K562 (cell line): ENCODE data around the gene EPN2. TPM values are rescaled to one million over a fixed set of nuclear protein-coding genes. Genes with fewer than 3 reads are reported as not detected.
"Not testable (repeated sequence)": the region's sequence is repeated elsewhere in the genome, so short reads cannot be mapped to it uniquely, and the experiment has no call there.

Source experiments
- ATAC-seq: fragments of 200-7000 bp; cut with Tn5 transposase; 3 replicates; pipeline ENCODE4 v1.9.1; 2020; ENCODE audit warnings: moderate library complexity
- BruUV-seq: library from RNA; stranded (reverse); fragments of 400-500 nt; replicated peaks from 2 replicates; lab custom pipeline; 2021; lab: Mats Ljungman, UMichigan
- CTCF ChIA-PET: fragments of 300-600 bp; formaldehyde crosslinking; extraction: SDS; loops from one replicate; lab custom pipeline; 2021; ENCODE audit warnings: low intra/inter-chr PET ratio; lab: Yijun Ruan, JAX
- POLR2A ChIA-PET: fragments of 300-600, 350-650 bp; sonication (Branson Sonifier 250); formaldehyde crosslinking; extraction: SDS; loops from one replicate; lab custom pipeline; 2021; ENCODE audit warnings: antibody characterized with exemption, inconsistent platforms; lab: Yijun Ruan, JAX
- DNase-seq, 4 experiments: peaks; one replicate each; pipeline versions ENCODE4 v3.0.0 to v3.0.0-alpha.2; 2011 to 2018; ENCODE audit warnings: low spot score in 3 of 4, mixed read lengths in 3 of 4; ENCODE audit errors: extremely low read depth in 1 of 4
- FAIRE-seq: peaks from 2 replicates; lab custom pipeline; 2011; peaks lifted over from hg19 to GRCh38; lab: Jason Lieb, UNC
- H2AFZ ChIP-seq: 2 replicates; pipeline ENCODE4 v1.6.0; 2011; ENCODE audit warnings: low read depth, low read length, control low read depth, inconsistent platforms
- H3K27ac ChIP-seq: fragments of 200-600 bp; 3 replicates; pipeline ENCODE4 v1.8.0; 2011; ENCODE audit warnings: low read depth, mild to moderate bottlenecking, control low read depth, inconsistent platforms, low read length, moderate library complexity, mixed read lengths; ENCODE audit errors: extremely low read depth
- H3K27me3 ChIP-seq, 2 experiments: fragments of 300-600 bp in 1 of 2; 2 replicates in 1 of 2; 3 replicates in 1 of 2; pipeline versions ENCODE4 v1.6.0 to v1.8.0; 2011; ENCODE audit warnings: inconsistent platforms in 2 of 2, low read length in 2 of 2, mild to moderate bottlenecking in 1 of 2, mixed read lengths in 1 of 2, moderate library complexity in 1 of 2; ENCODE audit not compliant: control insufficient read depth in 2 of 2, insufficient read depth in 2 of 2
- H3K36me3 ChIP-seq: fragments of 300-600 bp; 3 replicates; pipeline ENCODE4 v1.8.0; 2011; ENCODE audit warnings: mild to moderate bottlenecking, low read length, inconsistent platforms; ENCODE audit not compliant: control insufficient read depth, insufficient read depth
- H3K4me1 ChIP-seq, 2 experiments: fragments of 200-600 bp in 1 of 2; replicated peaks in 1 of 2; 2 replicates in 1 of 2; 3 replicates in 1 of 2; pipeline versions ENCODE4 v1.5.1 to v1.8.0; 2011; ENCODE audit warnings: inconsistent platforms in 2 of 2, low read length in 2 of 2, mild to moderate bottlenecking in 1 of 2, mixed read lengths in 1 of 2, moderate library complexity in 1 of 2; ENCODE audit not compliant: control insufficient read depth in 2 of 2, insufficient read depth in 2 of 2
- H3K4me2 ChIP-seq: 2 replicates; pipeline ENCODE4 v1.6.1; 2011; ENCODE audit warnings: low read length, control low read depth, inconsistent platforms, mixed read lengths; ENCODE audit not compliant: insufficient read depth
- H3K4me3 ChIP-seq: fragments of 200-600 bp; sonication (generic), shearing (Covaris generic); 2 replicates; pipeline ENCODE4 v1.5.1; 2016; ENCODE audit warnings: control low read depth, inconsistent platforms
- H3K79me2 ChIP-seq: fragments of 200-600 bp; 3 replicates; pipeline ENCODE4 v1.8.0; 2011; ENCODE audit warnings: low read length, inconsistent platforms; ENCODE audit not compliant: control insufficient read depth, insufficient read depth
- H3K9ac ChIP-seq, 2 experiments: 2 replicates each; pipeline versions ENCODE4 v1.6.0 to v1.6.1; 2011; ENCODE audit warnings: low read depth in 2 of 2, low read length in 2 of 2, control low read depth in 1 of 2, inconsistent platforms in 1 of 2, mild to moderate bottlenecking in 1 of 2, mixed read lengths in 1 of 2; ENCODE audit not compliant: insufficient read depth in 1 of 2
- H3K9me1 ChIP-seq: one replicate; pipeline ENCODE4 v1.6.0; 2011; ENCODE audit warnings: inconsistent platforms, mild to moderate bottlenecking, low read length, moderate library complexity; ENCODE audit not compliant: control insufficient read depth, insufficient read depth
- H3K9me3 ChIP-seq: replicated peaks from 2 replicates; pipeline ENCODE4 v1.5.1; 2011; ENCODE audit warnings: low read depth, low read length, inconsistent platforms; ENCODE audit not compliant: control insufficient read depth, insufficient read depth
- H4K20me1 ChIP-seq: replicated peaks from 2 replicates; pipeline ENCODE4 v1.6.1; 2011; ENCODE audit warnings: low read length, inconsistent platforms, mixed read lengths; ENCODE audit not compliant: control insufficient read depth, insufficient read depth
- CREM ChIP-seq: IDR thresholded peaks from 2 replicates; pipeline ENCODE4 v1.6.1; 2014; ENCODE audit warnings: antibody characterized with exemption, low read depth
- KDM4B ChIP-seq, 2 experiments: fragments of 450-650 bp in 1 of 2; sonication (generic) in 1 of 2; IDR thresholded peaks; 2 replicates each; pipeline ENCODE4 v1.6.1; 2016 to 2017; ENCODE audit warnings: borderline replicate concordance in 2 of 2, antibody characterized with exemption in 1 of 2, low read depth in 1 of 2, mild to moderate bottlenecking in 1 of 2
- MBD2 ChIP-seq: sonication (generic); IDR thresholded peaks from 2 replicates; pipeline ENCODE4 v1.6.1; 2016; ENCODE audit warnings: low read depth, borderline replicate concordance
- MYNN ChIP-seq, 2 experiments: sonication (generic); formaldehyde crosslinking in 1 of 2; IDR thresholded peaks; 2 replicates each; pipeline versions ENCODE4 v1.5.0 to v1.6.1; 2016 to 2020; ENCODE audit warnings: antibody characterized with exemption in 1 of 2, missing genetic modification reagents in 1 of 2
- SRF ChIP-seq, 2 experiments: fragments of 250-450, 450-650 bp in 1 of 2; sonication (Bioruptor Pico) in 1 of 2; sonication (generic) in 1 of 2; formaldehyde crosslinking; IDR thresholded peaks; 2 replicates each; pipeline versions ENCODE4 v1.5.0 to v1.5.1; 2020 to 2022; ENCODE audit warnings: mild to moderate bottlenecking in 1 of 2, missing genetic modification reagents in 1 of 2
- ZBED1 ChIP-seq: IDR thresholded peaks from 2 replicates; pipeline ENCODE4 v1.6.1; 2014
- WGBS: fragments of 100-300 bp; shearing (Covaris generic); methylation state at CpG from one replicate; pipeline ENCODE4 v1.1.6; 2016; ENCODE audit warnings: low coverage, mixed read lengths; ENCODE audit not compliant: insufficient coverage; ENCODE audit errors: missing lambda C conversion rate; 5-methylcytosine and 5-hydroxymethylcytosine counted together
- in situ Hi-C: fragments of 300-500 bp; cut with MboI; formaldehyde crosslinking; loops from 4 replicates; pipeline ENCODE4 v1.15.0; 2018; ENCODE audit warnings: inconsistent platforms, mixed read lengths
- intact Hi-C: fragments of 100-400 bp; cut with micrococcal nuclease; formaldehyde crosslinking; loops from 2 replicates; pipeline ENCODE4 v1.14.2; 2022
- polyA plus RNA-seq, 8 experiments: library from polyadenylated mRNA; depleted of rRNA in 4 of 8; stranded (reverse) in 5 of 8; unstranded in 3 of 8; fragments of >200 nt; fragmentation: Nextera tagmentation in 2 of 8; fragmentation: Illumina TruSeq in 1 of 8; extraction: Ambion mirVana in 2 of 8; extraction: Trizol in 1 of 8; gene quantifications; 2 replicates each; pipeline versions ENCODE4 v1.2.1 to v1.2.3, GENCODE V29; 2011 to 2014; ENCODE audit warnings: inconsistent platforms in 1 of 8, missing spikeins in 1 of 8
- total RNA-seq, 7 experiments: library from RNA; depleted of rRNA in 6 of 7; stranded (reverse); fragments of >200 nt in 6 of 7; fragmentation: Illumina TruSeq in 2 of 7; extraction: Trizol in 2 of 7; gene quantifications; 2 replicates each; pipeline versions ENCODE4 v1.2.1 to v1.2.3, GENCODE V29; 2011 to 2021; ENCODE audit warnings: low replicate concordance in 1 of 7

The EPN2 gene
- total and polyA plus RNA-seq, 9 of the 15 experiments (the other 6 are each of a cell fraction or from before 2014, with no cell fraction given) = 1.0 to 12.9 (median 8.9) TPM

DNA sequence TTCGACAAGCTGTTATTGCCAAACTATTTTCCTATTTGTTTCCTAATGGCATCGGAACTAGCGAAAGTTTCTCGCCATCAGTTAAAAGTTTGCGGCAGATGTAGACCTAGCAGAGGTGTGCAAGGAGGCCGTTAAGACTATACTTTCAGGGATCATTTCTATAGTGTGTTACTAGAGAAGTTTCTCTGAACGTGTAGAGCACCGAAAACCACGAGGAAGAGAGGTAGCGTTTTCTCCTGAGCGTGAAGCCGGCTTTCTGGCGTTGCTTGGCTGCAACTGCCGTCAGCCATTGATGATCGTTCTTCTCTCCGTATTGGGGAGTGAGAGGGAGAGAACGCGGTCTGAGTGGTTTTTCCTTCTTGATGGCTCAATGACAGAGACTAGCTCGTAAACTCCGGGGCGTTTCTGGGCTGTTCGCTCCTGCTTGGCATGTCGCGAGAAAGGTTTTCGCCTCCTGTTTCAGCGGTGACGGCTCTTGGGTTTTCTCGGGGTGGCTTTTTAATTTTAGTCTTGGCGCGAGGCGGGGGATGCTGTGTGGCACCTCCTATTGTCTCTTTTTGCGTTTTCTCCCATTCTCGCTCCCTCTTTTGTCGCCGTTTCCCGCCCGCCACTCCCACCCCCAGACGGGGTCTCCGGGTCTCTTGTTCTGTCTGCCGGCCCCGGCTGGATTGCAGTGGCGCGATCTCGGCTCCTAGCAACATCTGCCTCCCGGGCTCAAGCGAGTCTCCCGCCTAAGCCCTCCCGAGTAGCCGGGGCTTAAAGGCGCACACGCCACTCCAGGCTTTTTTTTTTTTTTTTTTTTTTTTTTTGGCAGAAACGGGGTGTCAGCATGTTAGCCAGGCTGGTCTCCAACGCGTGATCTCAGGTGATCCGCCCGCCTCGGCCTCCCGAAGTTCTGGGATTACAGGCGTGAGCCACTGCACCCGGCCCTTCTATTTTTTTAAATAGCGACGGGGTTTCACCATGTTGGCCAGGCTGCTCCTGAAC, 49.0 kb upstream of the EPN2 start (continued):
- TF ChIP-seq MBD2 (peak; percentile 78), CREM (peak; percentile 48), MYNN (IDR thresholded peaks at IDR 0.05) (peak; percentile 30; the same call in 1 of the 2 replicates), SRF (CRISPR knock-in tag; IDR thresholded peaks at IDR 0.05) (peak in 1 of 2 experiments; percentile 64; a peak in 1 of 4 replicates), KDM4B (IDR thresholded peaks at IDR 0.05; ENCODE audit: borderline replicate concordance in 2 of 2, low read depth in 1 of 2) (peak in 1 of 2 experiments; percentile 92; a peak in 2 of 4 replicates), ZBED1 (peak; percentile 93)
- not testable (repeated sequence) for TF ChIP-seq MYNN (CRISPR knock-in tag; IDR thresholded peaks at IDR 0.05)

DNA sequence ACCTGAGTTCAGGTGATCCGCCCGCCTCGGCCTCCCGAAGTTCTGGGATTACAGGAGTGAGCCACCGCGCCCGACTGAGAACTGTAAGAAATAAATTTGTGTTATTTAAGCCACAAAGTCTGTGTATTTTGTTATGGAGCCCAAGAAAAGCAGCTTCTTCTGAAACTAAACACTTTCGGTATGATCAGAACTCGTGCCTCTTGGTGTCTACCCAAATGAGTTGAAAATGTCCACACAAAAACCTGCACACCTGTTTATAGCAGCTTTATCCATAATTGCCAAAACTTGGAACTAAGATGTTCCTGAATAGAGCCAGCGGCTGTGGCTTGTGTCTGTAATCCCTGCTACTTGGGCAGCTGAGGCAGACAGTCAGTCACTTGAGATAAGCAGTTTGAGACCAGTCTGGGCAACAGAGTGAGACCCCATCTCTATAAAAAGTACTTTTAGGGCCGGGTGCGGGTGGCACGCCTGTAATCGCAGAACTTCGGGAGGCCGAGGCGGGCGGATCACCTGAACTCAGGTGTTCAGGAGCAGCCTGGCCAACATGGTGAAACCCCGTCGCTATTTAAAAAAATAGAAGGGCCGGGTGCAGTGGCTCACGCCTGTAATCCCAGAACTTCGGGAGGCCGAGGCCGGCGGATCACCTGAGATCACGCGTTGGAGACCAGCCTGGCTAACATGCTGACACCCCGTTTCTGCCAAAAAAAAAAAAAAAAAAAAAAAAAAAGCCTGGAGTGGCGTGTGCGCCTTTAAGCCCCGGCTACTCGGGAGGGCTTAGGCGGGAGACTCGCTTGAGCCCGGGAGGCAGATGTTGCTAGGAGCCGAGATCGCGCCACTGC, 48.1 kb upstream of the EPN2 start:
- CTCF ChIA-PET, DNase-seq, H2AFZ ChIP-seq, H4K20me1 ChIP-seq, H3K27ac ChIP-seq, H3K9me3 ChIP-seq, H3K36me3 ChIP-seq, H3K4me1 ChIP-seq, in situ Hi-C loops, H3K79me2 ChIP-seq, POLR2A ChIA-PET, intact Hi-C loops, FAIRE-seq, H3K9me1 ChIP-seq, H3K9ac ChIP-seq, H3K4me3 ChIP-seq, H3K4me2 ChIP-seq, H3K27me3 ChIP-seq: not testable (repeated sequence)
- BruUV-seq = TSS peak; percentile 97
- no CpG with 5 or more reads among the region's 39 CpGs for WGBS
- ATAC-seq = peak; percentile 89

DNA sequence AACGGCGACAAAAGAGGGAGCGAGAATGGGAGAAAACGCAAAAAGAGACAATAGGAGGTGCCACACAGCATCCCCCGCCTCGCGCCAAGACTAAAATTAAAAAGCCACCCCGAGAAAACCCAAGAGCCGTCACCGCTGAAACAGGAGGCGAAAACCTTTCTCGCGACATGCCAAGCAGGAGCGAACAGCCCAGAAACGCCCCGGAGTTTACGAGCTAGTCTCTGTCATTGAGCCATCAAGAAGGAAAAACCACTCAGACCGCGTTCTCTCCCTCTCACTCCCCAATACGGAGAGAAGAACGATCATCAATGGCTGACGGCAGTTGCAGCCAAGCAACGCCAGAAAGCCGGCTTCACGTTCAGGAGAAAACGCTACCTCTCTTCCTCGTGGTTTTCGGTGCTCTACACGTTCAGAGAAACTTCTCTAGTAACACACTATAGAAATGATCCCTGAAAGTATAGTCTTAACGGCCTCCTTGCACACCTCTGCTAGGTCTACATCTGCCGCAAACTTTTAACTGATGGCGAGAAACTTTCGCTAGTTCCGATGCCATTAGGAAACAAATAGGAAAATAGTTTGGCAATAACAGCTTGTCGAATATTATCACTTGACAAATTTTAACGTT, 47.3 kb upstream of the EPN2 start:
- H4K20me1 ChIP-seq, BruUV-seq, in situ Hi-C loops, H3K4me1 ChIP-seq, DNase-seq, ATAC-seq, H2AFZ ChIP-seq, intact Hi-C loops, H3K9me3 ChIP-seq, H3K79me2 ChIP-seq, H3K9ac ChIP-seq, H3K9me1 ChIP-seq, H3K36me3 ChIP-seq, CTCF ChIA-PET, POLR2A ChIA-PET, H3K4me3 ChIP-seq, H3K27ac ChIP-seq, FAIRE-seq, H3K27me3 ChIP-seq, H3K4me2 ChIP-seq: not testable (repeated sequence)
- no CpG with 5 or more reads among the region's 36 CpGs for WGBS
